Activated naive CD4-positive, alpha-beta T cell treated with anti-CD3 and anti-CD28 coated beads, Interleukin-2, amount 50 U/mL, for 16 hours (primary cell): ENCODE results near the gene THAP10.
"Not testable (repeated sequence)": the region's sequence is repeated elsewhere in the genome, so short reads cannot be mapped to it uniquely, and the experiment has no call there.

Experiments used
- DNase-seq: peaks from one replicate; pipeline ENCODE4 v3.0.0-alpha.2; 2020

THAP10 gene

GRCh38 chr15:70892002-70892911 lies at the start of gene THAP10, which contains the start of gene LRRC49:
THAP10 (minus strand) TSS chr15:70892433; CDS start chr15:70892272, 161 bp downstream.
LRRC49 (plus strand) TSS chr15:70892826; CDS start chr15:70892895, 69 bp downstream.
- peak; percentile 16 for DNase-seq

- DNase-seq: no peak
Measured at GRCh38 chr15:70936326-70936725, 44.1 kb upstream of the THAP10 start.

GRCh38 chr15:70935631-70936030 lies 43.4 kb upstream of the THAP10 start:
- no peak for DNase-seq

- no peak for DNase-seq
Measured at GRCh38 chr15:70933411-70933810, 41.2 kb upstream of the THAP10 start.

- DNase-seq: no peak
Measured at GRCh38 chr15:70932397-70932796, 40.2 kb upstream of the THAP10 start.

GRCh38 chr15:70931821-70932220 lies 39.6 kb upstream of the THAP10 start:
- DNase-seq: no peak

- DNase-seq: not testable (repeated sequence)
Measured at GRCh38 chr15:70926914-70927313, 34.7 kb upstream of the THAP10 start.

GRCh38 chr15:70923311-70924080 lies 31.3 kb upstream of the THAP10 start:
- no peak for DNase-seq

GRCh38 chr15:70922119-70922518 lies 29.9 kb upstream of the THAP10 start:
- DNase-seq: no peak

GRCh38 chr15:70920981-70921696 lies 28.9 kb upstream of the THAP10 start:
- no peak for DNase-seq

GRCh38 chr15:70917955-70918354 lies 25.7 kb upstream of the THAP10 start:
- no peak for DNase-seq

GRCh38 chr15:70916531-70916930 lies 24.3 kb upstream of the THAP10 start:
- DNase-seq: no peak

- no peak for DNase-seq
Measured at GRCh38 chr15:70912187-70912586, 20.0 kb upstream of the THAP10 start.

GRCh38 chr15:70910958-70911357 lies 18.7 kb upstream of the THAP10 start:
- no peak for DNase-seq

- no peak for DNase-seq
Measured at GRCh38 chr15:70907784-70908471, 15.7 kb upstream of the THAP10 start.

- DNase-seq: no peak
Measured at GRCh38 chr15:70906842-70907241, 14.6 kb upstream of the THAP10 start.

GRCh38 chr15:70902107-70902506 lies 9.9 kb upstream of the THAP10 start:
- no peak for DNase-seq

- no peak for DNase-seq
Measured at GRCh38 chr15:70892912-70893560, 803 bp upstream of the THAP10 start.

GRCh38 chr15:70882361-70882760 lies 9.9 kb downstream of the THAP10 start:
- DNase-seq: no peak

- DNase-seq: no peak
Measured at GRCh38 chr15:70880781-70881180, 11.5 kb downstream of the THAP10 start.

GRCh38 chr15:70879401-70879800 lies 12.8 kb downstream of the THAP10 start:
- DNase-seq: no peak

- DNase-seq: no peak
Measured at GRCh38 chr15:70876683-70877082, 15.6 kb downstream of the THAP10 start.
